Measurements from ENCODE around the gene PHAF1. TPM values are rescaled to one million over a fixed set of nuclear protein-coding genes. Genes with fewer than 3 reads are reported as not detected.

PHAF1 gene
- total RNA-seq, 1 experiment from 2014 or later: 19.2 TPM

DNA sequence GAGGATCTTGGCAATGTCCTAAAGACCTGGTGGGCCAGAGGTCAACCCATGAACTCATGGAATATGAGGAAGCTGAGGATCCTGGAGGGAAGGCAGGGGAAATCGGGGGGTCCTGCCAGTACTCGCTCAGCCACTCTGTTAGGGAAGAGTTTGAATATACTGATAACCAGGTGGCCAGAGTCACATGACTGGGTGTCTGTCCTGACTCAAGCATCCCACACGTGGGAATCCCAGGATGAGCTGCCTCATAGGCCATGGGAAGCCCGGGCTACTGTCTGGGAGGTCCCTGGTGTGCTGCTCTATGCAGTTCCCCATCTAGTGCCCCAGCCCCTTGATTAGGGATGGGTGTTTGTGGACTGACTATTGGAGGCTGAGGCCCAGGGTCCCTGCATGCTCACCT is 78.6 kb downstream of the PHAF1 start:
- Histone ChIP-seq H3K27me3 (ENCODE audit: insufficient read depth, low read length) (no peaks in the 10 kb centered on the region), H3K27ac (ENCODE audit: low read depth, low read length) (no peak overlapping the region), H3K36me3 (ENCODE audit: control insufficient read depth in 1 of 2, insufficient read depth in 2 of 2, low read length in 2 of 2) (peaks cover 0 to 6% of the 10 kb centered on the region in 2 experiments; a peak in 1 of 4 replicates), H3K4me2 (ENCODE audit: low read length) (no peak overlapping the region), H3K4me1 (ENCODE audit: control insufficient read depth in 1 of 2, insufficient read depth in 2 of 2, low read length in 2 of 2) (peaks cover 12 to 36% of the 10 kb centered on the region in 2 experiments; a peak in 3 of 4 replicates), H3K79me2 (ENCODE audit: insufficient read depth, low read length) (peaks cover 17% of the 10 kb centered on the region), H4K20me1 (ENCODE audit: insufficient read depth) (no peaks in the 10 kb centered on the region), H3K9ac (ENCODE audit: low read length) (no peak overlapping the region), H3K9me2 (ENCODE audit: insufficient read depth) (no peaks in the 10 kb centered on the region), H3K9me3 (ENCODE audit: control insufficient read depth in 1 of 2, insufficient read depth in 1 of 2, low read depth in 1 of 2, low read length in 2 of 2) (no peaks in the 10 kb centered on the region), H3K4me3 (replicated peaks in 1 of 2; ENCODE audit: low read depth in 1 of 2, low read length in 2 of 2) (no peak overlapping the region), H2AFZ (ENCODE audit: low read depth, low read length, poor library complexity, severe bottlenecking) (no peak overlapping the region)
- no peak for ATAC-seq
- ChIA-PET POLR2A (no interaction called here), CTCF (no interaction called here), RAD21 (ENCODE audit: low non-redundant PET in 1 of 2, low total read pairs in 2 of 2, uncharacterized antibody in 2 of 2, unreplicated experiment in 2 of 2) (no interaction called here)
- intact Hi-C loops (cut with micrococcal nuclease): no loop called here
- TF ChIP-seq SP1 (IDR thresholded peaks at IDR 0.05; ENCODE audit: low read depth) (no peak), SRF (IDR thresholded peaks at IDR 0.05; ENCODE audit: low read depth) (no peak), CBX3 (IDR thresholded peaks at IDR 0.05; ENCODE audit: low read depth) (no peak), CEBPB (IDR thresholded peaks at IDR 0.05; ENCODE audit: low read depth) (no peak), EZH2 (IDR thresholded peaks at IDR 0.05) (no peak), TCF7L2 (IDR thresholded peaks at IDR 0.05; ENCODE audit: borderline replicate concordance, extremely low read depth, insufficient read depth, insufficient read length) (no peak), JUND (IDR thresholded peaks at IDR 0.05) (no peak), EGR1 (IDR thresholded peaks at IDR 0.05; ENCODE audit: low read depth) (no peak), RAD21 (IDR thresholded peaks at IDR 0.05; ENCODE audit: low read depth) (no peak), ZBTB33 (IDR thresholded peaks at IDR 0.05; ENCODE audit: extremely low read depth, insufficient replicate concordance, low read length) (no peak), POLR2AphosphoS5 (IDR thresholded peaks at IDR 0.05; ENCODE audit: low read depth, low read length) (no peak), SIN3A (IDR thresholded peaks at IDR 0.05; ENCODE audit: low read depth) (no peak), ELF1 (IDR thresholded peaks at IDR 0.05; ENCODE audit: borderline replicate concordance, low read depth) (no peak), ZFX (IDR thresholded peaks at IDR 0.05) (no peak)
- TF ChIP-seq, protein P1, sequence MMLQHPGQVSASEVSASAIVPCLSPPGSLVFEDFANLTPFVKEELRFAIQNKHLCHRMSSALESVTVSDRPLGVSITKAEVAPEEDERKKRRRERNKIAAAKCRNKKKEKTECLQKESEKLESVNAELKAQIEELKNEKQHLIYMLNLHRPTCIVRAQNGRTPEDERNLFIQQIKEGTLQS (IDR thresholded peaks at IDR 0.05): no peak
- TF ChIP-seq, protein P2, sequence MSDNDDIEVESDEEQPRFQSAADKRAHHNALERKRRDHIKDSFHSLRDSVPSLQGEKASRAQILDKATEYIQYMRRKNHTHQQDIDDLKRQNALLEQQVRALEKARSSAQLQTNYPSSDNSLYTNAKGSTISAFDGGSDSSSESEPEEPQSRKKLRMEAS (IDR thresholded peaks at IDR 0.05): no peak
- DNase-seq (ENCODE audit: low read depth, low spot score): no peak
- BruUV-seq (replicated peaks): no TSS peak
